Measurements from ENCODE around the gene IL7R.
"Not testable (repeated sequence)": the region's sequence is repeated elsewhere in the genome, so short reads cannot be mapped to it uniquely, and the experiment has no call there.

IL7R gene

DNA sequence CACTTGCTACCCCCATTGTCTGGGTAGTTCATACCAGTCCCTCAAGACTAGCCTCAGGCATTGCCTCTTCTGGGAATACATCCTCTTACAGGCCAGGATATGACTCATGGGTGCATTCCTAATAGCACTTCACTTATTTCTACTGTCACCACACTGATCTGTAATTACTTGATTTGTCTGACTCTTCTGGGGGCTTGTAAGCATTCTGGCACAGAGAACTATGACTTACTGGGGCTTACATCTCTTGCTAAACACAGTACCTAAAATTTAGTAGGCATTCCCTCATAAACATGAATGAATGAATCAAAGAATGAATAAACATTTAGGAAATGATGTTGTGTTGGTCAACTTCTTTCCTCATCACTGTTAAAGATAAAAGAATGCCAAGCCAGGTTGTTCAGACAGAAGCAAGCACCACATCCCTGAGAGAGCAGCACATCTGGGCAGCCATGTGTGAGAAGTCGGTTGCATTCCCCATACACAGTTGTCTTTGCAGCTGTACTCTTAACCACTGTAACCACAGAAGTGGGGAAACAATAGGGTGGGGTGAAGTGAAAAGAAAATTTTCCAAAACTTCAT, 27.6 kb downstream of the IL7R start:
- H3K27ac ChIP-seq (ENCODE audit: low read depth in 2 of 2, low read length in 2 of 2) = no peak overlapping the region
- H3K27me3 ChIP-seq (ENCODE audit: control insufficient read depth in 2 of 2, insufficient read depth in 2 of 2, low read length in 2 of 2) = no peaks in the 10 kb centered on the region

DNA sequence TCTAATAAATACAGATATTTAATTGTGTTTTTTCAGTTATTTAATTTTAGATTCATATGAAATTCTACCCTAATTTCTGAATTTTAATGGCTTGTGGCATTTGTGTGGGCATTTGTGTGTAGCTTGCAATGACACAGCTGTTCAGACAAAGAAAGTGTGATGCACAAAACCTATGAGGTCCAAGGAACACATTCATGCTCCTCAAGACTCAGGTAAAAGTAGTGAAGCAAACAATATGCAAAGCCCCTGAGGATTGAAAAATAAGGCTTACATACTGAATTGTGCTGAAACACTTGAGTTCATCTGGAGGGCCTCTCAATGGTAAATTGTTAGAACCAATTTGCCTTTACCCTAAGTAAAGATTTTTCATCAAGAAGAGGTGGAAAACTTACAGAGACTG, 28.1 kb downstream of the IL7R start:
- Histone ChIP-seq H3K9ac (ENCODE audit: low read depth in 1 of 2, low read length in 2 of 2) (no peak overlapping the region), H3K27ac (ENCODE audit: low read depth in 2 of 2, low read length in 2 of 2) (no peak overlapping the region), H3K36me3 (ENCODE audit: control insufficient read depth in 2 of 2, insufficient read depth in 2 of 2, low read length in 2 of 2) (no peaks in the 10 kb centered on the region), H3K4me1 (ENCODE audit: control insufficient read depth in 2 of 2, insufficient read depth in 2 of 2, low read length in 2 of 2) (no peaks in the 10 kb centered on the region), H3K9me3 (ENCODE audit: control insufficient read depth in 2 of 2, low read length in 2 of 2) (no peaks in the 10 kb centered on the region), H3K27me3 (ENCODE audit: control insufficient read depth in 2 of 2, insufficient read depth in 2 of 2, low read length in 2 of 2) (no peaks in the 10 kb centered on the region), H3K4me3 (ENCODE audit: low read length in 2 of 2) (no peak overlapping the region)

More for the DNA sequence above, 27.6 kb downstream of the IL7R start:
- Histone ChIP-seq H3K36me3 (ENCODE audit: control insufficient read depth in 2 of 2, insufficient read depth in 2 of 2, low read length in 2 of 2) (no peaks in the 10 kb centered on the region), H3K4me1 (ENCODE audit: control insufficient read depth in 2 of 2, insufficient read depth in 2 of 2, low read length in 2 of 2) (no peaks in the 10 kb centered on the region), H3K9me3 (ENCODE audit: control insufficient read depth in 2 of 2, low read length in 2 of 2) (no peaks in the 10 kb centered on the region), H3K9ac (ENCODE audit: low read depth in 1 of 2, low read length in 2 of 2) (no peak overlapping the region), H3K4me3 (ENCODE audit: low read length in 2 of 2) (no peak overlapping the region)

DNA sequence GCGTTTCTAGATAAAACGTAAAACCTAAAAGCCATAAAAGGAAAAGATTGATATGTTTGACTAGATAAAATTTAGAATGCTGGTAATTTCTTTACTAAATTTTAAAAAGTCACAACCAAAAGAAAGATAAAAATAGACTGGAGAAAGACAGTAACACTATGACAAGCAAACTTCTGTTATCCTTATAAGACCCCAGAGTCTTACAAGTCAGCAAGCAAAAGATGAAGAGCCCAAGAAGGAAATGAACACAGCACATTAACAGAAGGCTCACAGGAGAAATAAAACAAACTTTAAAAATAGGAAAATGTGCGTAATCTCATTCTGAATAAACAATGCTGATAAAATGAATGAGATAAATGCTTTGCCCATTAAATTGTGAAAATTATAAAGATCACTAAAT, 29.7 kb downstream of the IL7R start:
- Histone ChIP-seq H3K9ac (ENCODE audit: low read depth in 1 of 2, low read length in 2 of 2) (no peak overlapping the region), H3K4me3 (ENCODE audit: low read length in 2 of 2) (no peak overlapping the region)

DNA sequence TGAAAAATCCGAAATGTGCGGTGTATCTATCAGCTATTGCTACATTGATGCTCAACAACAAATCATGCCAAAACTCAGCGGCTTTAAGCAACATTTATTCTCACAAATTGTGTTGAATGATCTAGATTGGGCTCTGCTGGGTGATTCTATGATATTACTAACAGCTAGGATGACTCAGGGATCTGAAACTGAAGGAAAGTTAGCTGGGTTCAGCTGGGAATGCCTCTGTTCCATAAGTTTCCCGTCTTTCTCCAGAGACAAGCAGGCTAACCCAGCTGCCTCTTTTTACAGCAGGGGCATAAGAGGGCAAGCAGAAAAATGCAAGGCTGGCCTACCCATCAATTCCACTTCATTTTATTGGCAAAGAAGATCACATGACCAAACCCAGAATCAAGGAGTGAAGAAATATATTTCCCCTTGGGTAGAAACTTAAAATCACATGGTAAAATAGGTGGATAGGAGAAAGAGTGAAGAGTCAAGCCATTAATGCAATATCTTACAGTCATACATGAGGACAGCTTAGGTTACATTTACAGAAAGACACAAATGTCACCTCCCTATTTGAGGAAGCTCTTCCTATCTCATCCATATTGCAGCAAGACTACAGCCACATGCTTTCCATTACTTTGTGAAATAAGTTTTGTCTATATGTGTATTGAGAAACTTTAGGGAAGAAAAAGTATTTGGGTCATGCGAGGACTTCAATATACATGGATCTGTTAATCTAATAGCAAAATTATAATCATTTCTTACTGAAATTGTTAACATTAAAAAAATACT, 30.8 kb downstream of the IL7R start:
- Histone ChIP-seq H3K36me3 (ENCODE audit: control insufficient read depth in 2 of 2, insufficient read depth in 2 of 2, low read length in 2 of 2) (no peaks in the 10 kb centered on the region), H3K4me3 (ENCODE audit: low read length in 2 of 2) (no peak overlapping the region), H3K9me3 (ENCODE audit: control insufficient read depth in 2 of 2, low read length in 2 of 2) (no peaks in the 10 kb centered on the region), H3K4me1 (ENCODE audit: control insufficient read depth in 2 of 2, insufficient read depth in 2 of 2, low read length in 2 of 2) (no peaks in the 10 kb centered on the region), H3K27me3 (ENCODE audit: control insufficient read depth in 2 of 2, insufficient read depth in 2 of 2, low read length in 2 of 2) (no peaks in the 10 kb centered on the region), H3K9ac (ENCODE audit: low read depth in 1 of 2, low read length in 2 of 2) (no peak overlapping the region), H3K27ac (ENCODE audit: low read depth in 2 of 2, low read length in 2 of 2) (no peak overlapping the region)

More for the DNA sequence above, 29.7 kb downstream of the IL7R start:
- no peaks in the 10 kb centered on the region for H3K4me1 ChIP-seq (ENCODE audit: control insufficient read depth in 2 of 2, insufficient read depth in 2 of 2, low read length in 2 of 2)
- no peaks in the 10 kb centered on the region for H3K36me3 ChIP-seq (ENCODE audit: control insufficient read depth in 2 of 2, insufficient read depth in 2 of 2, low read length in 2 of 2)
- H3K9me3 ChIP-seq (ENCODE audit: control insufficient read depth in 2 of 2, low read length in 2 of 2) = no peaks in the 10 kb centered on the region
- H3K27ac ChIP-seq (ENCODE audit: low read depth in 2 of 2, low read length in 2 of 2) = no peak overlapping the region
- no peaks in the 10 kb centered on the region for H3K27me3 ChIP-seq (ENCODE audit: control insufficient read depth in 2 of 2, insufficient read depth in 2 of 2, low read length in 2 of 2)

DNA sequence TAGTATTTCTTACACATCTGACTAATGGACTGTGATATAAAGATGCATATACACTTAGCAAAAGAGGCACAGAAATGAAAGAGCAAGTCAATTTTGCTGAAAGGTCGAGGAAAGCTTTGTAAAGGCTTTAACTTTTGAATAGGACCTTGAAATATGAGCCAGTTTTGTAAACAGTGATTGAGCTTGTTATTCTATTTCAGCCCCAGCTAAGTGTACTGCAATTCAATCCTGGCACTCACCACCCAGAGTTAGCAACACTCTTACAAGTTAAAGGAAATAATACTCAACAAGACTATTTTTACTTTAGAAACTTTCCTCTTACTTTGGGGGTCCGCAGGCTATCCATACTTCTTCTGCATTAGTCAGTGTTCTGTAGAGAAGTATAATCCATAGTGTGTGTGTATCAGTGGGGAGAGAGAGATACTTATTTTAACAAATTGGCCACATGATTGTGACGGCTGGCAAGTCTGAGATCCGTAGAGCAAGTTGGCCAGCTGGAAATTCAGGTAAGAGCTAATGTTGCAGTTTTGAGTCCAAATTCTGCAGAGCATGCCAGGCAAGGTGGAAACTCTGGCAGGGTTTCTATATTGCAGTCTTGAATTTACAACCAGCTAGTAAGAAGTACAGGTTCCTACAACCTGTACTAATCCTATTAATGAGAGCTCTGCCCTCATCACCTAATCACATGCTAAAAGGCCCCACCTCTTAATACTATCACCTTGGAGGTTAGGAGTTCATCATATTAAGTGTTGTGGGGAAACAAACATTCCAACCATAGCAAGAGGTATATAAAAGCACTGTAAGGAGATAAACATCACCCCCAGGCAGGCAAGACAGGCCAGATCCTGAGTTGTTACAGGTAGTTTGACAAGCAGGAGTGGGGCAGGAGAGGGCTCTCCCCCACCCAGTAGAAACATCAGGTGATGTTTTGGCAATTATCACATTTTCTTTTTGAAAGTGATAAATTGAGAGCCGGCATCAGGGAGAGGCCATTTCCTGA, 33.6 kb downstream of the IL7R start:
- Histone ChIP-seq H3K9me3 (ENCODE audit: control insufficient read depth in 2 of 2, low read length in 2 of 2) (no peaks in the 10 kb centered on the region), H3K27ac (ENCODE audit: low read depth in 2 of 2, low read length in 2 of 2) (no peak overlapping the region), H3K27me3 (ENCODE audit: control insufficient read depth in 2 of 2, insufficient read depth in 2 of 2, low read length in 2 of 2) (no peaks in the 10 kb centered on the region)

DNA sequence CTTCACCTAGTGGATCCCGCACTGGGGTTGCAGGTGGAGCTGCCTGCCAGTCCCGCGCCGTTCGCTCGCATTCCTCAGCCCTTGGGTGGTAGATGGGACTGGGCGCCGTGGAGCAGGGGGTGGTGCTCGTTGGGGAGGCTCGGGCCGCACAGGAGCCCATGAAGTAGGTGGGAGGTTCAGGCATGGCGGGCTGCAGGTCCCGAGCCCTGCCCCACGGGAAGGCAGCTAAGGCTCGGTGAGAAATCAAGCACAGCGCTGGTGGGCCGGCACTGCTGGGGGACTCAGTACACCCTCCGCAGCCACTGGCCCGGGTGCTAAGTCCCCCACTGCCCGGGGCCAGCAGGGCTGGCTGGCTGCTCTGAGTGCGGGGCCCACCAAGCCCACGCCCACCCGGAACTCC, 36.1 kb downstream of the IL7R start:
- H3K27me3 ChIP-seq (ENCODE audit: control insufficient read depth in 2 of 2, insufficient read depth in 2 of 2, low read length in 2 of 2); H3K9ac ChIP-seq (ENCODE audit: low read depth in 1 of 2, low read length in 2 of 2); H3K9me3 ChIP-seq (ENCODE audit: control insufficient read depth in 2 of 2, low read length in 2 of 2); H3K4me3 ChIP-seq (ENCODE audit: low read length in 2 of 2); H3K36me3 ChIP-seq (ENCODE audit: control insufficient read depth in 2 of 2, insufficient read depth in 2 of 2, low read length in 2 of 2); H3K4me1 ChIP-seq (ENCODE audit: control insufficient read depth in 2 of 2, insufficient read depth in 2 of 2, low read length in 2 of 2); H3K27ac ChIP-seq (ENCODE audit: low read depth in 2 of 2, low read length in 2 of 2): not testable (repeated sequence)

More for the DNA sequence above, 33.6 kb downstream of the IL7R start:
- H3K4me1 ChIP-seq (ENCODE audit: control insufficient read depth in 2 of 2, insufficient read depth in 2 of 2, low read length in 2 of 2) = no peaks in the 10 kb centered on the region
- H3K4me3 ChIP-seq (ENCODE audit: low read length in 2 of 2) = no peak overlapping the region
- H3K36me3 ChIP-seq (ENCODE audit: control insufficient read depth in 2 of 2, insufficient read depth in 2 of 2, low read length in 2 of 2) = no peaks in the 10 kb centered on the region
- no peak overlapping the region for H3K9ac ChIP-seq (ENCODE audit: low read depth in 1 of 2, low read length in 2 of 2)

DNA sequence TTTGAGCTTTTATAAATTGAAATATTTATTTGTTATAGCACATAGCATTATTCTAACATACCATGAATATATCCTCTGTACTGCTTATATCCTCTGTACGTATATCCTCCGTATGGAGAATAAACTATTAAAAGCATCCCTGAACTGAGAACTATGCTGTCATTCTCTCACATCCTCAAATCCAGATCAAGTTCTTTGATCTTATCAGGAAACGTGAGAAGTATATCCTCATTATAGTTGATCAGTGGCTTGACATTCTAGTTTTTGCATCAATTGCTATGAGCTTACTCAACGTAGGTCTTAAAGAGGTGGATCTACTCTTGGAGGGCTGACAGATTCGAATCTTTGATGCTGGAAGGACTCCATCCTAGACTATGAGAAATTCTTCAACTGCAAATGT, 37.4 kb downstream of the IL7R start:
- Histone ChIP-seq H3K27ac (ENCODE audit: low read depth in 2 of 2, low read length in 2 of 2) (no peak overlapping the region), H3K36me3 (ENCODE audit: control insufficient read depth in 2 of 2, insufficient read depth in 2 of 2, low read length in 2 of 2) (no peaks in the 10 kb centered on the region), H3K9ac (ENCODE audit: low read depth in 1 of 2, low read length in 2 of 2) (no peak overlapping the region), H3K27me3 (ENCODE audit: control insufficient read depth in 2 of 2, insufficient read depth in 2 of 2, low read length in 2 of 2) (no peaks in the 10 kb centered on the region), H3K4me3 (ENCODE audit: low read length in 2 of 2) (no peak overlapping the region), H3K4me1 (ENCODE audit: control insufficient read depth in 2 of 2, insufficient read depth in 2 of 2, low read length in 2 of 2) (no peaks in the 10 kb centered on the region), H3K9me3 (ENCODE audit: control insufficient read depth in 2 of 2, low read length in 2 of 2) (no peaks in the 10 kb centered on the region)

DNA sequence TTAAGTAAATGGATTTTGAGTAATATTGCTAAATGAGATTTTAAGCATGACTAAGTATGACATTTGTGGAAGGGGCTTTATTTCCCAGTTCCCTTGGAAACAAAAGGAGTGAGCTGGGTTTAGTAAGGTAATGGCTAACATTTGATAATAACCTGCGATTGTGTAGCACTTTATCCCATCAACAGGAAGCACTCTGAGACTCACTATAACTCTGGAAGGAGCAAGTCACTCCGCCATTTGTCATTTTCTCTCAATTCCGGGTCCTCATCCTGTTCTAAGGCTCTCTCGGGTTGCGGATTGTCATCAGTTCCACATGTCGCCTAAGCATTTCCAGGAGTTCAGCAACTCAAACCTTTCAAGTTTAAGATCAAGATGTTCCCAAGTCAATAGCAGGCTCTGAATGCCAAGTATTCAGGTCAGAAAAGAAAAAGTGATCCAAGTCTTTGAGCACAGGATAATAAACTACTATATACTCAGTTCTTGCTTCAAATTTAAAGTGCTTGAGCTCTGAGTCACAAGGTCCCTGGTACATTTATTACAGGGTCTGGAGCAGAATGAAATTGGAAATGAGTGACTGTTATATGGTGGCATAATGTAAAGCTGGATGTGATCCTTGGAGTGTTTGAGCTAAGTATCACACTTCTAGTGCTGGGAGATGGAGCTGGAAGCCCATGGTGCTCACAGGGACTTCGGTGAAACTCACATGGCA, 42.4 kb downstream of the IL7R start:
- H3K27me3 ChIP-seq (ENCODE audit: control insufficient read depth in 2 of 2, insufficient read depth in 2 of 2, low read length in 2 of 2) = no peaks in the 10 kb centered on the region

DNA sequence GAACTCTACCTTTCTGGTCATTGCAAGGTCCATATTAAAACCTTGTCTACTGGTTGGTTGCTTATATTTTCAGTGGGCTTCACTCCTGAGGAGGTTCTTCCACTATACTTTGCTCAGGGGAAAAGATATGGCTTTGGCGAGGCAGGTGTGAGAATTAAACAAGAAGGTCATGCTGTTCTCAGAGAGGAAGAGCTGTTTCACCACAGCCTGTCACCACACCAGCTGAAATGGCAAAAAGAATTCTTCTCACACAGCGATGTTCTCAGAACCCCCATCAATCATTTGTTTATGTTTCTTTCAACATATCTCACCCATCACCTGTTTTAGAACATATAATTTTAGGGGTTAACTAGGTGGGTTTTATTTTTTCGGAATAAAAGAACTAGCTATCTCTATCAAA, 43.1 kb downstream of the IL7R start:
- H3K4me3 ChIP-seq (ENCODE audit: low read length in 2 of 2) = no peak overlapping the region
- H3K27ac ChIP-seq (ENCODE audit: low read depth in 2 of 2, low read length in 2 of 2) = no peak overlapping the region
- H3K4me1 ChIP-seq (ENCODE audit: control insufficient read depth in 2 of 2, insufficient read depth in 2 of 2, low read length in 2 of 2) = no peaks in the 10 kb centered on the region

More for the DNA sequence above, 42.4 kb downstream of the IL7R start:
- Histone ChIP-seq H3K36me3 (ENCODE audit: control insufficient read depth in 2 of 2, insufficient read depth in 2 of 2, low read length in 2 of 2) (no peaks in the 10 kb centered on the region), H3K4me1 (ENCODE audit: control insufficient read depth in 2 of 2, insufficient read depth in 2 of 2, low read length in 2 of 2) (no peaks in the 10 kb centered on the region), H3K9me3 (ENCODE audit: control insufficient read depth in 2 of 2, low read length in 2 of 2) (no peaks in the 10 kb centered on the region), H3K27ac (ENCODE audit: low read depth in 2 of 2, low read length in 2 of 2) (no peak overlapping the region), H3K9ac (ENCODE audit: low read depth in 1 of 2, low read length in 2 of 2) (no peak overlapping the region), H3K4me3 (ENCODE audit: low read length in 2 of 2) (no peak overlapping the region)

More for the DNA sequence above, 43.1 kb downstream of the IL7R start:
- H3K36me3 ChIP-seq (ENCODE audit: control insufficient read depth in 2 of 2, insufficient read depth in 2 of 2, low read length in 2 of 2) = no peaks in the 10 kb centered on the region
- no peak overlapping the region for H3K9ac ChIP-seq (ENCODE audit: low read depth in 1 of 2, low read length in 2 of 2)
- no peaks in the 10 kb centered on the region for H3K9me3 ChIP-seq (ENCODE audit: control insufficient read depth in 2 of 2, low read length in 2 of 2)
- H3K27me3 ChIP-seq (ENCODE audit: control insufficient read depth in 2 of 2, insufficient read depth in 2 of 2, low read length in 2 of 2) = no peaks in the 10 kb centered on the region

All from mucosa of rectum (tissue), 2 donors.